ENCODE measurements around the gene RAP1GDS1. TPM values are rescaled to one million over a fixed set of nuclear protein-coding genes. Genes with fewer than 3 reads are reported as not detected.

The RAP1GDS1 gene
- total and polyA plus RNA-seq, 2 of the 4 experiments (the other 2 are of a cell fraction), result 29.0 to 85.1 TPM

GRCh38 chr4:98298022-98298421 lies 36.8 kb downstream of the RAP1GDS1 start:
- Histone ChIP-seq H2BK120ac (ENCODE audit: low read depth, low read length) (no peak overlapping the region), H3K27me3 (ENCODE audit: control insufficient read depth, insufficient read depth, low read length) (no peaks in the 10 kb centered on the region), H2BK5ac (ENCODE audit: low read depth, low read length, poor library complexity, severe bottlenecking) (no peak overlapping the region), H2BK15ac (ENCODE audit: low read depth, low read length) (no peak overlapping the region), H2AFZ (replicated peaks; ENCODE audit: low read length, poor library complexity) (no peak overlapping the region), H4K20me1 (ENCODE audit: insufficient read depth, low read length) (no peaks in the 10 kb centered on the region), H2AK5ac (ENCODE audit: low read depth, low read length) (no peak overlapping the region), H2BK20ac (ENCODE audit: low read depth, low read length) (no peak overlapping the region), H3K23ac (ENCODE audit: low read depth, low read length) (no peak overlapping the region), H4K8ac (ENCODE audit: low read depth in 2 of 2, low read length in 2 of 2) (no peak overlapping the region), H3K79me1 (ENCODE audit: low read depth in 1 of 2, low read length in 2 of 2) (peaks cover 19 to 32% of the 10 kb centered on the region in 2 experiments), H3K9me1 (ENCODE audit: insufficient read depth, low read length) (no peaks in the 10 kb centered on the region), H3K14ac (replicated peaks; ENCODE audit: low read depth, low read length) (no peak overlapping the region), H3K9ac (ENCODE audit: low read depth, low read length) (no peak overlapping the region), H4K91ac (ENCODE audit: insufficient read depth, low read depth, low read length) (no peak overlapping the region), H3K18ac (ENCODE audit: low read depth, low read length) (no peak overlapping the region), H3K9me3 (ENCODE audit: control insufficient read depth, insufficient read depth, low read length) (no peaks in the 10 kb centered on the region), H3K36me3 (ENCODE audit: control insufficient read depth, insufficient read depth, low read length) (no peaks in the 10 kb centered on the region), H3K4me2 (ENCODE audit: low read depth, low read length) (no peak overlapping the region), H3K27ac (ENCODE audit: insufficient read depth, low read length) (no peak overlapping the region), H2AK9ac (replicated peaks; ENCODE audit: low read depth, low read length, poor library complexity) (no peak overlapping the region), H3K4me1 (ENCODE audit: control insufficient read depth, insufficient read depth, low read length) (peaks cover 2% of the 10 kb centered on the region), H3K4ac (ENCODE audit: low read depth, low read length) (no peak overlapping the region), H3K4me3 (ENCODE audit: insufficient read depth, low read depth, low read length) (no peak overlapping the region), H4K5ac (ENCODE audit: low read depth, low read length) (no peak overlapping the region), H3K56ac (ENCODE audit: extremely low read depth, insufficient read depth, low read length) (no peak overlapping the region)
- dilution Hi-C loops (cut with HindIII; ENCODE audit: low sequenced_read_pairs, unreplicated experiment) (no loop called here), intact Hi-C loops (cut with micrococcal nuclease) (no loop called here), in situ Hi-C loops (cut with MboI; ENCODE audit: low sequenced_read_pairs) (no loop called here)
- no CpG with 5 or more reads among the region's 2 CpGs for WGBS, 2 experiments (ENCODE audit: extremely low coverage in 2 of 2, insufficient read length in 1 of 2)
- ChIA-PET CTCF (interaction anchor here (0.5 kb wide), 1 partner anchor 642 kb away, joined by 4 read pairs; no protein-coding TSS in a partner anchor), POLR2A (ENCODE audit: unreplicated experiment) (no interaction called here)
- BruUV-seq (replicated peaks), result no TSS peak
- TF ChIP-seq CTCF (conservative IDR thresholded peaks at IDR 0.05; ENCODE audit: low read depth, low read length), result no peak
- no peak for TF ChIP-seq NFE2L2 (IDR thresholded peaks at IDR 0.05; ENCODE audit: low read depth, low read length)
- TF ChIP-seq CEBPB (IDR thresholded peaks at IDR 0.05; ENCODE audit: low read depth, low read length), result no peak
- ATAC-seq (ENCODE audit: low read depth) (no peak), DNase-seq (no peak)

Data from IMR-90 (cell line).